ENCODE results near the gene WNT1.

Gene WNT1

GRCh38 chr12:48980953-48981756, 3.0 kb downstream of the WNT1 start:
- peak; percentile 24 for DNase-seq (ENCODE audit: low read depth)

DNA sequence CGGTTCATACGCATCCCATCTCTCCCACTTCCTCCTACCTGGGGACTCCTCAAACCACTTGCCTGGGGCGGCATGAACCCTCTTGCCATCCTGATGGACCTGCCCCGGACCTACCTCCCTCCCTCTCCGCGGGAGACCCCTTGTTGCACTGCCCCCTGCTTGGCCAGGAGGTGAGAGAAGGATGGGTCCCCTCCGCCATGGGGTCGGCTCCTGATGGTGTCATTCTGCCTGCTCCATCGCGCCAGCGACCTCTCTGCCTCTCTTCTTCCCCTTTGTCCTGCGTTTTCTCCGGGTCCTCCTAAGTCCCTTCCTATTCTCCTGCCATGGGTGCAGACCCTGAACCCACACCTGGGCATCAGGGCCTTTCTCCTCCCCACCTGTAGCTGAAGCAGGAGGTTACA, 3.6 kb downstream of the WNT1 start:
- DNase-seq (ENCODE audit: low read depth), result no peak

DNA sequence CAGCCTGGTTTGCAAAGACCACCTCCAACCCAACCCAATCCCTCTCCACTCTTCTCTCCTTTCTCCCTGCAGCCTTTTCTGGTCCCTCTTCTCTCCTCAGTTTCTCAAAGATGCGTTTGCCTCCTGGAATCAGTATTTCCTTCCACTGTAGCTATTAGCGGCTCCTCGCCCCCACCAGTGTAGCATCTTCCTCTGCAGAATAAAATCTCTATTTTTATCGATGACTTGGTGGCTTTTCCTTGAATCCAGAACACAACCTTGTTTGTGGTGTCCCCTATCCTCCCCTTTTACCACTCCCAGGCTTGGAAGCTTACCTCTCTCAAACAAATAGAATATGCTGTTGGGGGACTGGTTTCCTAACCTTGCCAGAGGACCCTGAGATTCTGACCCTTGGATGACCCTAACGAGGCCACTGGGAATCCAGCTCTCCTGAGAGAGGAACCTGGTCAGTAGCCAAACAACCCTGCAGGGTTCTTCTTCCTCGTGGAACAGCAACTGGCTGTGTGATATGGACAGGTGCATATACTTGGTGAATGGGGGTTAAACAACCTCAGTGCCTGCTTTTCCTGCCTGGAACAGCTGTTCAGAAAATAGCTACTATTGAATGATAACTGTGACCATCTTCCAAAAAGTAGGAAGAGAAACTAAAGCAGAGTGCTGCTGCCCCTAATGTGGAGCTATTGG, 4.4 kb downstream of the WNT1 start:
- no peak for DNase-seq (ENCODE audit: low read depth)

- DNase-seq (ENCODE audit: low read depth), result no peak
Measured at GRCh38 chr12:48985475-48985897, 7.4 kb downstream of the WNT1 start.

- no peak for DNase-seq (ENCODE audit: low read depth)
Measured at GRCh38 chr12:48985901-48986300, 7.8 kb downstream of the WNT1 start.

DNA sequence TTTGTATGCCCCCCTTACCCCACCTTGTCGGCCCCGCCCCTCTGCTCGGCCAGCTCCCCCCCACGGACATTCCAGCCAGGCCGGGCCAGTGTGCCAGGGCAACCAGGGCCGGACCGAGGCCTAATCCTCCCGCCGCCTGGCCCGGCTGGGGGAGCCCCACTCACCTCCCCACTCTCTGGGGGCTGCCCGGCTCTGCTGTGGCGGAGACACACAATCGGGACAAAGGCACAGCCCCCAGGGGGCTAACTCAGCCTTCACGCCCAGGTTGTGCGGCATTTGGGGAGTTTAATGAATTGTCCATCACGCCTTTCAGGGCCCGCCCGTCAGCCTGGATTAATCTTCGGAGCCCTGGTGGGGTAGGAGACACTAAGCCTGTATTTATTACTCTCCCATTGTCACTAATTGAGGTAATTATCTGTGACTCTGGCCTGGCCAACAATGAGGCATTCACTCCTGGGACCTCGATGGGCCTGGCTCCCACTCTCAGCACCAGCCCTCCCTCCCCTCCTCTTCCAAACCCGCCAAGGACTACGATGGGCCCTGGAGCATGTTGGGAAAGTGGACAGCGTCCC, 8.7 kb downstream of the WNT1 start:
- no peak for DNase-seq (ENCODE audit: low read depth)

DNA sequence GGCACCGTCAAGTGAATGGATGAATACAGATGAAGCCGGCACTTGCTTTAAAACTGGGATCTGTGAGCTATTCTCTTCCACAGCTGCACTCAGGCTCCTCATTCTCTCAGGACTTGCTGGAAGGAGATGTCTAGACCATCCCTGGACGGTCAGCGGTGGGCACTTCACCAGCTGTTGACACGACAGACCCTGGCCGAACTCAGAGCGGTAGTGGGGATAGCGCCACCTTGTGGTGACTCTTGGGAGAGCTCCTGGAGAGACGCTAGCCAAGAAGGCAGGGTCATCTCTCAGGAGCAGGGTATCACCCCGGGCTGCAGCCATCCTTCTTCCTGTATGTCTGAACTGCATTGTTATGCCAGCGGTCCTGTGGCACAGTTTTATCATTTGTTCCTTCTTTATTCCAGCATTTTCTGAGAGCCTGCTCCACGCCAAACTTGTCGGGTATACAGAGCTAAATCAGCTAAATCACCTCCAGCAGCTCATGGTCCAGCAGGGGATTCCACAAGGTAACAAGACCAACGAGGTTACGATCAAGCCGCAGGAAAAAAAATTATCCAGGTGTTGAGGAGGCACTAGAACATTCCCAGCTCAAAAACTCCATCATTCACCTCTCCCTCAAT, 10.0 kb downstream of the WNT1 start:
- peak; percentile 69 for DNase-seq (ENCODE audit: low read depth)

DNA sequence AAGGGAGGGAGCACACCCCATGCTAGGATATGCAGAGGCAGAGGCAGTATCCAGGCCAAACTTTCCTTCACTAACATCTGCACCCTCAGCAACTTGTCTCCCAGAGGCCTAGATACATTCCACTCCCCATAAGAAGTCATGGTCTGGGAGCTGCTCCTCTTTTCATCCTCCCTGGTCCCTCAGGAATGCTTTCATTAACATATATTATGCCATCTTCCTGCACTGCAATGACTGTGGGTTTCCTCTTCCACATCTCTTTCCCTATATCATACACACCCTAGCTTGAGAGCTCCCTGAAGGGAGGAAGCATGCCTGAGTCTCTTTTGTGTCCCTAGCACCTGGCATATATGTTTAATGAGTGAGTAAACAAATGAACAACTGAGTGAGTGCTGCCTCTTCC, 12.4 kb downstream of the WNT1 start:
- DNase-seq (ENCODE audit: low read depth), result no peak

GRCh38 chr12:48991247-48992050, 13.3 kb downstream of the WNT1 start:
- DNase-seq (ENCODE audit: low read depth), result no peak

DNA sequence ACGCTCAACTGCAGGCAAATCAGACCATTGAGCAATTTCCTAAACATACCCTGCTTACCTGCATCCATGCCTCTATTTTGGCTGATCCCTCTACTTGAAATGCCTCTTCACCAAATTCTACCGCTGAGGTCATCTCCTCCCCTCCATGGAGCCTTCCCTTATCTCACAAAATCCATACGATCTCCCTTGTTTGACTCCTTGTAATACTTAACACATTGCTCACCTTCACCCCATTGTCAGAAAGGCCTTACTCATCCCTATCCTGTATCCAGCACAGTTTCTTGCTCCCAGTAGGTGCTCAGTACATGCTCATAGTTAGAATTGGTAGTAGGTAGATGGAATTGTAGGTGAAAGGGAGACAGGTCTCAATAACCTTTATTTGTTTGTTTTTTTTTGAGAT, 15.7 kb downstream of the WNT1 start:
- no peak for DNase-seq (ENCODE audit: low read depth)

DNA sequence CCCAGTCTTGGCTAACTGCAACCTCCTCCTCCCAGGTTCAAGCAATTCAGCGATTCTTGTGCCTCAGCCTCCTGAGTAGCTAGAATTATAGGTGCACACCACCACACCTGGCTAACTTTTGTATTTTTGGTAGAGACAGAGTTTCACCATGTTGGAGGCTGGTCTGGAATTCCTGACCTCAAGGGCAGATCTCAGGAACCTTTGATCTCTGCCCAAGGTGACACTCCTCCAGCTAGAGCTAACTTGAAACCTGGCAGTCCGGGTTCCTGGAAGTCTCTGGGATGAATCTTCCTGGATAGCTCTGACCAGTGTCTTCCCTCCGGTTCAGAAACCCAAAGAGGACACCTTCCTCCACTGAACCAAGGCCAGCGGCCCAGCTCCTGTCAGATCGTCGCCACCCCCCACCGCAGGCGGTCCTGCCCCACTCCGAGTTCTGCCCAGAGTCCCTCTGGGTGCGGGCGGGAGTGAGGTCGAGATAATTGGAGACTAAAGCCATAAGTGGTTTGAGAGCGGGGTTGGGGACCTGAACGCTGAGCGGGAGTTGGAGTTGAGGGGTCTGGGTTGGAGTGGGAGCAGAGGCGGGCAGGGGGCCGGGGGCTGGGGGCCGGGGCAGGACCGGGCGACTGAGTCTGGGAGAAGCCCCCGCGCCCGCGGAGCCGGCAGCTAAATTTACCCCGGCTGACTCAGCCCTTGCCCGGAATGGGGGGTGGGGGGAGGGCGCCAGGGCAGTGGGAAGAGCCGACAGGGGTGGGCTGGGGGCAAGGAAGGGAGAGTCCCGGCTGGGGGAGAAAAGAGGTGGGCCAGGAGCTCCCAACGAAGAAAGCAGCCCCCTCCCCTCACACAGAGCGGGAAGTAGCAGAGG, 16.3 kb downstream of the WNT1 start:
- no peak for DNase-seq (ENCODE audit: low read depth)

- peak; percentile 45 for DNase-seq (ENCODE audit: low read depth)
Measured at GRCh38 chr12:48995086-48995879, 17.2 kb downstream of the WNT1 start.

GRCh38 chr12:48996794-48997718, 18.9 kb downstream of the WNT1 start:
- peak; percentile 64 for DNase-seq (ENCODE audit: low read depth)

DNA sequence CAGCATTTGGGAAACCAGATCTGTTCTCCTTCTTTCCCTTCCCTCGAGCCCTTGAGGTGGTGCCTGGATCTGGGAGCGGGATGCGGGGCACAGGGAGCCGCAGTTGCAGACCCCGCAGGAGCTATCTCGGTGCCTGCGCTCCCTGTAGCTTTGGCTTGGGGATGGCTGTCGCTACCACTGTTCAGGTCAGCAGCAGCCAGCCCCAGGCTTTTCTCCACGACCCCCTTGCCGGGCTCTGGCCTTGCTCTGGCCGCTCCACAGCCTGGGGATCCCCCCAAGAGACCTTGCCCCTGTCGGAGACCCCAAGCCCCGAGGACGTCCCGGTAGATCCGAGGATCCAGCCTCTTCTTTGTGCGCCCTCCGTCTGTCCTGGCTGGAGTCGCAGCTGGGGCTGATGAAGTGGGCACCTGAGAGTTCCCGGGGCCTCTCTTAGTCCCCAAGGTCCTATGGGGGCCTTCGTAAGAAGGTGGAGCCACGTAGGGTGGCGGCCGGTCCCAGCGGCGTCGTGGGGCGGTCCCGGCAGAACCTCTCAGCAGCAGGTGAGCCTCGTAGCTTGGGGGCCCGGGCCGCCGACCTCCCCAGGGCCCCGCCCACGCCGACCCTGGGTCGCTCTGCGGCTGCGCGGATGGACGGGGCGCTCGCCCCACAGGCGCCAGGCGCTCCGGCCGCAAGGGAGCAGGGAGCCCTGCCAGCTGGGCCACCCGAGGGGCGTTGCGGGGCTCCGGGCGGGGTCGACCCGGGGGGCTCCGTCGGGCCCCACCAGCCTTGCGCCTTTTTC, 19.8 kb downstream of the WNT1 start:
- peak; percentile 29 for DNase-seq (ENCODE audit: low read depth)

GRCh38 chr12:48998497-48999353, 20.6 kb downstream of the WNT1 start:
- DNase-seq (ENCODE audit: low read depth), result no peak

DNA sequence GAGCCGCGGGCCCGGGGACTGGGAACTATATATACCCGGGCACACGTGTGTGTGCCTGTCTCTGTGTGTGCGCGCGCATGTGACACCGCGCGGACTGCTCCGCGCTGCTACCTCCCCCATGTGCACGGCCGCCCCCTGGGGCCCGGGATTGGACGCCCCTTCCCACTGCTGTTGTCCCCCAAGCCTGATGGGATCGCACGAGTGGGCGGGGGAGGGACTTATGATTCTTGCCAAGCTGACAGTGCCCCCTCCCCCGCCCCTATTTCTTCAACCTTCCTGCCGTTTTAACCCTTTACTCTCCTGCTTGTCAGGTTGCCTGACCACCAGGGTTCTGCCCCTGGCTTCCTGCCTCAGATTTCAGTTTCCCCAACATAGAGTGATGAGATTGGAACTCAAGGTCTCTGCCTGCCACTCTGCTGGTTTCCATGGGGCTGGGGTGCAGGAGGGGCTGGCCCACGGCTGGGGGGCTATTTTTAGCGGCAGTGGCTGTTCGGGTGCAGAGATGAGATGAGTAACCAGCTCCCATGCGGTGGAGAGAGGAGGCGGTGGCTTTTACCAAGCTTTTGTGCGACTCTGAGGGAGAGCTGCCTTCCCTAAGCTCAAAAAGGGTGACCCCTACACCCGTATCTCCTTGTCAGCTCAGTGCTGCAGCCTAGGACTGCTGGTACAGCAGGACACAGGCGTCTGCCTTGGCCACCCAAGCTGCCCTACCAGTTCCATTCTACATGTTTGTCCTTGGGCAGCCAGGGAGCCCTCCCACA, 21.4 kb downstream of the WNT1 start, which contains the start of gene DDN:
DDN (minus strand) TSS at position 5 of the 761 bp plus-strand sequence. CDS start 88 bp downstream, outside the sequence.
- DNase-seq (ENCODE audit: low read depth), result peak; percentile 51
